Stimulated activated CD8-positive, alpha-beta memory T cell treated with anti-CD3 and anti-CD28 coated beads, Interleukin-4, amount 100 ng/mL, for 24 hours (primary cell): ENCODE measurements around the gene OR4D11.
"Not testable (repeated sequence)": the region's sequence is repeated elsewhere in the genome, so short reads cannot be mapped to it uniquely, and the experiment has no call there.

Experiments used
- DNase-seq: peaks from one replicate; pipeline ENCODE4 v3.0.0-alpha.2; 2020; ENCODE audit warnings: low read depth

Gene OR4D11

GRCh38 chr11:59503276-59503675 lies at the start of gene OR4D11:
Gene OR4D11 (plus strand): TSS chr11:59503576. CDS start chr11:59503576, 0 bp downstream.
- no peak for DNase-seq

- no peak for DNase-seq
These were observed 46.7 kb upstream of the OR4D11 start, which contains the start of gene OR4D6 for GRCh38 chr11:59456661-59457060. Gene OR4D6 (plus strand): TSS chr11:59456961. CDS start chr11:59456961, 0 bp downstream.

- DNase-seq, result no peak
These were observed 43.5 kb upstream of the OR4D11 start for GRCh38 chr11:59459916-59460315.

GRCh38 chr11:59463190-59463641 lies 40.2 kb upstream of the OR4D11 start:
- no peak for DNase-seq

- DNase-seq, result no peak
These were observed 30.4 kb upstream of the OR4D11 start, which contains the start of gene OR4D10 for GRCh38 chr11:59473015-59473414. Gene OR4D10 (plus strand): TSS chr11:59473315. CDS start chr11:59477430, 4,115 bp downstream.

GRCh38 chr11:59475176-59475575 lies 28.2 kb upstream of the OR4D11 start:
- DNase-seq, result no peak

- no peak for DNase-seq
These were observed 23.5 kb upstream of the OR4D11 start for GRCh38 chr11:59479906-59480305.

GRCh38 chr11:59480359-59480758 lies 23.0 kb upstream of the OR4D11 start:
- no peak for DNase-seq

GRCh38 chr11:59501931-59502330 lies 1.4 kb upstream of the OR4D11 start:
- DNase-seq, result no peak

GRCh38 chr11:59510941-59511589 lies 7.7 kb downstream of the OR4D11 start, which contains the start of gene OR4D9:
Gene OR4D9 (plus strand): TSS chr11:59511539. CDS start chr11:59514913, 3,374 bp downstream.
- no peak for DNase-seq

- DNase-seq, result no peak
These were observed 8.3 kb downstream of the OR4D11 start for GRCh38 chr11:59511675-59512074.

- DNase-seq, result not testable (repeated sequence)
These were observed 16.8 kb downstream of the OR4D11 start for GRCh38 chr11:59520139-59520538.

GRCh38 chr11:59520741-59521140 lies 17.4 kb downstream of the OR4D11 start:
- DNase-seq, result no peak

- no peak for DNase-seq
These were observed 20.2 kb downstream of the OR4D11 start for GRCh38 chr11:59523541-59523940.

- no peak for DNase-seq
These were observed 25.3 kb downstream of the OR4D11 start for GRCh38 chr11:59528711-59529110.

GRCh38 chr11:59532620-59533019 lies 29.2 kb downstream of the OR4D11 start:
- DNase-seq, result no peak

GRCh38 chr11:59534676-59535075 lies 31.3 kb downstream of the OR4D11 start:
- DNase-seq, result no peak

- no peak for DNase-seq
These were observed 38.9 kb downstream of the OR4D11 start for GRCh38 chr11:59542142-59542810.

- DNase-seq, result not testable (repeated sequence)
These were observed 40.3 kb downstream of the OR4D11 start for GRCh38 chr11:59543713-59544112.

- DNase-seq, result no peak
These were observed 41.4 kb downstream of the OR4D11 start for GRCh38 chr11:59544869-59545178.

GRCh38 chr11:59545179-59546020 lies 42.0 kb downstream of the OR4D11 start:
- no peak for DNase-seq

- not testable (repeated sequence) for DNase-seq
These were observed 44.4 kb downstream of the OR4D11 start for GRCh38 chr11:59547605-59548308.
